ENCODE measurements around the gene ADGRB3. TPM values are rescaled to one million over a fixed set of nuclear protein-coding genes. Genes with fewer than 3 reads are reported as not detected.

Gene ADGRB3
- total and polyA plus RNA-seq, 10 of the 15 experiments (the other 5 are each of a cell fraction or from before 2014, with no cell fraction given): 0.03 to 0.06 TPM; not detected in 8

DNA sequence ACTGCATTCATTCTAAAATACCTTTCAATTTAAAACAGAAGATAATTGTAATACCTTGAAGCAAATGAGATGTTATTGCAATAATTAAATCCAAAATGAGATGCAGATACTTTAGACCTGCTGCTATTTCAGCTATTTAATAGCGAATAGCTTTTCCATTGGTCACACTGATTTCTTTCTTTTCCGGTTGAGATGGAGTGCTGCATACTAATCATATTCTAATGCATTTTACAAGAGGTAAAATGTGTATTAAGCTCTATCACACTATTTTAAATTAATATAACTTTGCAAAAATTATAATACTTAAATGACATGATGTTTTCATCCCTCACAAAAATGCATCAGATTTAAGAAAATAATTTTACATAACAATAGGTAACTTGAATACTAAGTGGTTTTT, 74.0 kb downstream of the ADGRB3 start:
- no TSS peak for BruUV-seq (replicated peaks)
- ChIA-PET SMC1A (ENCODE audit: uncharacterized antibody, unreplicated experiment) (interaction anchor here (0.6 to 1.4 kb wide), 3 partner anchors 9 to 330 kb away, joined by 3 to 5 read pairs (median 3); no protein-coding TSS in a partner anchor), POLR2A (no interaction called here), CTCF (interaction anchor here (1.3 kb wide), 1 partner anchor 12 kb away, joined by 3 read pairs; no protein-coding TSS in a partner anchor), RAD21 (ENCODE audit: unreplicated experiment) (no interaction called here)
- no peaks in the 10 kb centered on the region for H3K36me3 ChIP-seq (ENCODE audit: control insufficient read depth in 2 of 2, insufficient read depth in 2 of 2, low read length in 1 of 2)
- no peaks in the 10 kb centered on the region for H3K79me2 ChIP-seq (ENCODE audit: control insufficient read depth, insufficient read depth, low read length)
- no peak overlapping the region for H3K9ac ChIP-seq (ENCODE audit: control insufficient read depth, insufficient read depth, low read length)
- H3K4me2 ChIP-seq (ENCODE audit: control insufficient read depth, insufficient read depth): no peak overlapping the region
- no peak for DNase-seq (ENCODE audit: low read depth, low spot score)
- intact Hi-C loops (cut with micrococcal nuclease; ENCODE audit: unreplicated experiment): no loop called here
- H2AFZ ChIP-seq (ENCODE audit: control insufficient read depth, low read depth, low read length): no peak overlapping the region
- no peak overlapping the region for H3K27ac ChIP-seq (ENCODE audit: control insufficient read depth, insufficient read depth)
- no peak for ATAC-seq
- H3K27me3 ChIP-seq (replicated peaks in 1 of 2; ENCODE audit: control insufficient read depth in 2 of 2, insufficient read depth in 2 of 2, low read length in 1 of 2): no peaks in the 10 kb centered on the region
- H4K20me1 ChIP-seq (ENCODE audit: control insufficient read depth, insufficient read depth): no peaks in the 10 kb centered on the region
- in situ Hi-C loops (cut with MboI): no loop called here
- no peaks in the 10 kb centered on the region for H3K4me1 ChIP-seq (ENCODE audit: control insufficient read depth, insufficient read depth, low read length)
- WGBS (ENCODE audit: insufficient coverage, insufficient replicate concordance, low lambda C conversion rate, missing lambda C conversion rate): 0% methylated on average over 2 of the region's 2 CpGs
- H3K4me3 ChIP-seq: no peak overlapping the region
- no peaks in the 10 kb centered on the region for H3K9me3 ChIP-seq (replicated peaks; ENCODE audit: control insufficient read depth, insufficient read depth, low read length)
- TF ChIP-seq YY1 (IDR thresholded peaks at IDR 0.05; ENCODE audit: low read depth, low read length): no peak
- no peak for TF ChIP-seq ZSCAN29 (IDR thresholded peaks at IDR 0.05)
- TF ChIP-seq SP1 (IDR thresholded peaks at IDR 0.05; ENCODE audit: low read depth, low read length): no peak
- no peak for TF ChIP-seq BHLHE40 (IDR thresholded peaks at IDR 0.05; ENCODE audit: borderline replicate concordance in 1 of 2, low read depth in 2 of 2, low read length in 1 of 2)
- TF ChIP-seq MEF2A (IDR thresholded peaks at IDR 0.05; ENCODE audit: insufficient read depth, low read depth, low read length): no peak
- TF ChIP-seq ZNF622 (IDR thresholded peaks at IDR 0.05): no peak
- TF ChIP-seq MXI1 (IDR thresholded peaks at IDR 0.05; ENCODE audit: low read depth, low read length): no peak
- TF ChIP-seq, protein P1, sequence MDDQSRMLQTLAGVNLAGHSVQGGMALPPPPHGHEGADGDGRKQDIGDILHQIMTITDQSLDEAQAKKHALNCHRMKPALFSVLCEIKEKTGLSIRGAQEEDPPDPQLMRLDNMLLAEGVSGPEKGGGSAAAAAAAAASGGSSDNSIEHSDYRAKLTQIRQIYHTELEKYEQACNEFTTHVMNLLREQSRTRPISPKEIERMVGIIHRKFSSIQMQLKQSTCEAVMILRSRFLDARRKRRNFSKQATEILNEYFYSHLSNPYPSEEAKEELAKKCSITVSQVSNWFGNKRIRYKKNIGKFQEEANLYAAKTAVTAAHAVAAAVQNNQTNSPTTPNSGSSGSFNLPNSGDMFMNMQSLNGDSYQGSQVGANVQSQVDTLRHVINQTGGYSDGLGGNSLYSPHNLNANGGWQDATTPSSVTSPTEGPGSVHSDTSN (IDR thresholded peaks at IDR 0.05; ENCODE audit: insufficient replicate concordance, low read depth, low read length): no peak
- no peak for TF ChIP-seq EP300 (IDR thresholded peaks at IDR 0.05; ENCODE audit: borderline replicate concordance in 1 of 2, control insufficient read depth in 1 of 2, low read depth in 2 of 2, low read length in 2 of 2)
- no peak for TF ChIP-seq RBBP5 (conservative IDR thresholded peaks at IDR 0.05)
- no peak for TF ChIP-seq NFIC (IDR thresholded peaks at IDR 0.05; ENCODE audit: low read depth, low read length)
- no peak for TF ChIP-seq STAT1 (conservative IDR thresholded peaks at IDR 0.05)
- no peak for TF ChIP-seq NFXL1 (IDR thresholded peaks at IDR 0.05; ENCODE audit: borderline replicate concordance)
- TF ChIP-seq FOXM1 (IDR thresholded peaks at IDR 0.05; ENCODE audit: low read depth, low read length): no peak
- no peak for TF ChIP-seq SIX5 (IDR thresholded peaks at IDR 0.05; ENCODE audit: low read depth, low read length, severe bottlenecking)
- TF ChIP-seq ZNF24 (IDR thresholded peaks at IDR 0.05): no peak
- TF ChIP-seq SMC3 (IDR thresholded peaks at IDR 0.05; ENCODE audit: borderline replicate concordance, low read length): no peak
- TF ChIP-seq CHD1 (IDR thresholded peaks at IDR 0.05; ENCODE audit: low read depth, low read length): no peak
- no peak for TF ChIP-seq TBL1XR1 (IDR thresholded peaks at IDR 0.05; ENCODE audit: low read depth, low read length)
- no peak for FAIRE-seq
